Lower leg skin (tissue), 3 donors: Measurements from ENCODE around the gene CDC42SE2.

Experiments used
- CTCF ChIP-seq, 3 donors: fragments of 450-650 bp; IDR thresholded peaks; one replicate each; pipeline ENCODE4 v1.5.1; 2016; ENCODE audit warnings: antibody characterized with exemption in 3 of 3, mild to moderate bottlenecking in 3 of 3, moderate library complexity in 2 of 3
- POLR2A ChIP-seq, 2 donors: fragments of 450-650 bp; IDR thresholded peaks; one replicate each; pipeline ENCODE4 v1.6.1; 2016 to 2017; ENCODE audit warnings: antibody characterized with exemption in 2 of 2, mild to moderate bottlenecking in 1 of 2, moderate library complexity in 1 of 2

GRCh38 chr5:131416729-131417128, 152.9 kb downstream of the CDC42SE2 start:
- TF ChIP-seq CTCF (IDR thresholded peaks at IDR 0.05) (no peak), POLR2A (IDR thresholded peaks at IDR 0.05) (no peak)
